ENCODE results near the gene LIFR. TPM values are rescaled to one million over a fixed set of nuclear protein-coding genes. Genes with fewer than 3 reads are reported as not detected.

LIFR gene
- total RNA-seq, 2 donors from 2014 or later: 45.4 to 80.1 TPM

DNA sequence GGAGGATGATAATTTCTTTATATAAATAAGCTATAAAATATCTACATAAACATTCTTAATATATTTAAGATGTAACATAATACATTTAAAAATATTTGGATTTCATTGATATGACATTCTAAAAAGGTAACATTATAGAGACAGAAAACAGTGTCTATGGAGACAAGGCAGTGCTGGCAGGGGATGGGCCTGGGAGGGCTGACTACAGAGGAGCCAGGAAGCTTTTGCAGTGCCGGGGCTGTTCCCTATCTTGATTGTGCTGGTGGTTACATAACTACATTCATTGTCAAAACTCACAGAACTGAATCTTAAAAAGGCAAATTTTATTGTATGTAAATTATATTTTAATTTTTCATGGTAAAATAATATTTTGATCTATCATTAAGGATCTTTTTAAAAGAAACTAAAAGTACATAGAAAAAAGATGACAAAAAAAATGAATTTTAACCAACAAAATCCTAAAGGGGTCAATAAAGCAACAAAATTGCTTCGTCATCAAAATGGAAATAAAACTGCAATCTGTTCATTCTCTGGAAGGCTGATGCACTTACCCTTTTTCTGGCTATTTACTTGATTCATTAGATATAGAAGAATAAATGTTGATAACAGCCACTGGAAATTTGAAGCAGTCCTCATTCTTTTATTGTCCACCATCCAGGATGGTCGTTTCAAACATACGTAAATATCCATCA, 26.3 kb downstream of the LIFR start:
- WGBS, 2 donors: 71 to 78% methylated on average over 4 of the region's 4 CpGs
- no peaks in the 10 kb centered on the region for H3K27me3 ChIP-seq
- peaks cover 10% of the 10 kb centered on the region for H3K4me1 ChIP-seq
- H3K9me3 ChIP-seq: no peaks in the 10 kb centered on the region
- no peaks in the 10 kb centered on the region for H3K36me3 ChIP-seq (replicated peaks in 1 of 2; ENCODE audit: insufficient read depth in 1 of 2, low read depth in 2 of 2)
- intact Hi-C loops (cut with DNase I): no loop called here
- no peak for ATAC-seq
- DNase-seq: no peak
- TF ChIP-seq, protein P1, sequence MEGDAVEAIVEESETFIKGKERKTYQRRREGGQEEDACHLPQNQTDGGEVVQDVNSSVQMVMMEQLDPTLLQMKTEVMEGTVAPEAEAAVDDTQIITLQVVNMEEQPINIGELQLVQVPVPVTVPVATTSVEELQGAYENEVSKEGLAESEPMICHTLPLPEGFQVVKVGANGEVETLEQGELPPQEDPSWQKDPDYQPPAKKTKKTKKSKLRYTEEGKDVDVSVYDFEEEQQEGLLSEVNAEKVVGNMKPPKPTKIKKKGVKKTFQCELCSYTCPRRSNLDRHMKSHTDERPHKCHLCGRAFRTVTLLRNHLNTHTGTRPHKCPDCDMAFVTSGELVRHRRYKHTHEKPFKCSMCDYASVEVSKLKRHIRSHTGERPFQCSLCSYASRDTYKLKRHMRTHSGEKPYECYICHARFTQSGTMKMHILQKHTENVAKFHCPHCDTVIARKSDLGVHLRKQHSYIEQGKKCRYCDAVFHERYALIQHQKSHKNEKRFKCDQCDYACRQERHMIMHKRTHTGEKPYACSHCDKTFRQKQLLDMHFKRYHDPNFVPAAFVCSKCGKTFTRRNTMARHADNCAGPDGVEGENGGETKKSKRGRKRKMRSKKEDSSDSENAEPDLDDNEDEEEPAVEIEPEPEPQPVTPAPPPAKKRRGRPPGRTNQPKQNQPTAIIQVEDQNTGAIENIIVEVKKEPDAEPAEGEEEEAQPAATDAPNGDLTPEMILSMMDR (IDR thresholded peaks at IDR 0.05): no peak
- no peak for TF ChIP-seq POLR2A (IDR thresholded peaks at IDR 0.05)
- no peak overlapping the region for H3K4me3 ChIP-seq
- no peak overlapping the region for H3K27ac ChIP-seq

DNA sequence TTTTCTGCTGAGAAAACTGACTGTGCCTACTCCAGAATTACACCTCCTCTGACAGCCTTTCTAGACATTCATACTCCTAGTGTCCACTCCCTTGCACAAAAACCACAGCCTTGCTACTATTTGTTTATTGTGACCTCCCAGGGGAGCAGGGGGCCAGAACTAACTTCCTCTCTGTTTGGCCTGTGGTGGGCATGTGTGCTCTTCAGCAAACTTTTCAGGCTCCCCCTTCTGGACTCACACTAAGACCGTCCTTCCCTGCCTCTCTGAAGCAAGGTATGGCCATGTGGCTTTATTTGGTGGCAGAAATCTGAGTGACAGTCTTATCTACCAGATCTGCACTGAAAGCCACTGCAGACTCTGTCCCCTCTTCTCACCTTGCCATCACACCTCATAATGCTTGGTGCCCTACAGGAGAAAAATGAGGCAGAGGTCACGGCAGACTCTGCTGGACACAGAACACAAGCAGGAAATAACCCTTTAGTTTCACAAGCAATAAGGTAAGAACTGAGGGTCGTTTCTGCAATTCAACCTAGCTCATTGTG, 28.2 kb downstream of the LIFR start:
- Histone ChIP-seq H3K27me3 (no peaks in the 10 kb centered on the region), H3K4me3 (no peak overlapping the region), H3K27ac (no peak overlapping the region), H3K4me1 (no peaks in the 10 kb centered on the region), H3K9me3 (no peaks in the 10 kb centered on the region), H3K36me3 (replicated peaks in 1 of 2; ENCODE audit: insufficient read depth in 1 of 2, low read depth in 2 of 2) (no peaks in the 10 kb centered on the region)
- no peak for ATAC-seq
- DNase-seq: no peak
- 68 to 82% methylated on average over 3 of the region's 3 CpGs for WGBS, 2 donors
- TF ChIP-seq POLR2A (IDR thresholded peaks at IDR 0.05): no peak
- TF ChIP-seq, protein P1 (IDR thresholded peaks at IDR 0.05): no peak
- intact Hi-C loops (cut with DNase I): no loop called here

- Histone ChIP-seq H3K27ac (no peak overlapping the region), H3K4me1 (no peaks in the 10 kb centered on the region), H3K4me3 (no peak overlapping the region), H3K36me3 (replicated peaks in 1 of 2; ENCODE audit: insufficient read depth in 1 of 2, low read depth in 2 of 2) (no peaks in the 10 kb centered on the region), H3K9me3 (no peaks in the 10 kb centered on the region), H3K27me3 (no peaks in the 10 kb centered on the region)
- intact Hi-C loops (cut with DNase I): no loop called here
- WGBS, 2 donors: 81 to 87% methylated on average over 2 of the region's 2 CpGs
- DNase-seq: no peak
- no peak for ATAC-seq
- TF ChIP-seq, protein P1 (IDR thresholded peaks at IDR 0.05): no peak
- TF ChIP-seq POLR2A (IDR thresholded peaks at IDR 0.05): no peak
Observed at GRCh38 chr5:38527475-38527874, 29.0 kb downstream of the LIFR start.

DNA sequence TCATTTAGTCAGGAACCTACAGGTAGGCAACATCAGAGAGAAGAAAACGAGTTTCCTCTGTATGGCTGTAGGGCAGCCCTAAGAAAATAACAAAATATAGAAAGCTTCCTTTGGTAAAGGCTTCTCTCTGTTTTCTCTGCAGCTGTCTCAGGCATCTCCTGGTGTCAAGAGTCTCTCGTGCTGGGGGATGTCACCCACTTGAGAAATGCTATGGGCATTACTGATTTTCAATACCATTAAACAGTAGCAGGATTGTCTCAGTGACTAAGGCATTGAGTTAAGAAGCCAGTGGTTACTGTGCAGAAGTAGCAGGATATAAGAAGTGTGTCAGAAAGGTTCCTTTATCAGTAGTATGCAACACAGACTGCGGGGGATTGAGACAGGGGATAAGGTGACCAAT, 32.4 kb downstream of the LIFR start:
- 85 to 93% methylated on average over 3 of the region's 3 CpGs for WGBS, 2 donors
- Histone ChIP-seq H3K36me3 (replicated peaks in 1 of 2; ENCODE audit: insufficient read depth in 1 of 2, low read depth in 2 of 2) (peaks cover 7 to 8% of the 10 kb centered on the region in 2 donors), H3K4me3 (no peak overlapping the region), H3K27me3 (no peaks in the 10 kb centered on the region), H3K27ac (no peak overlapping the region), H3K4me1 (no peaks in the 10 kb centered on the region), H3K9me3 (no peaks in the 10 kb centered on the region)
- no peak for ATAC-seq
- intact Hi-C loops (cut with DNase I): no loop called here
- no peak for DNase-seq
- TF ChIP-seq POLR2A (IDR thresholded peaks at IDR 0.05): no peak
- TF ChIP-seq, protein P1 (IDR thresholded peaks at IDR 0.05): no peak

DNA sequence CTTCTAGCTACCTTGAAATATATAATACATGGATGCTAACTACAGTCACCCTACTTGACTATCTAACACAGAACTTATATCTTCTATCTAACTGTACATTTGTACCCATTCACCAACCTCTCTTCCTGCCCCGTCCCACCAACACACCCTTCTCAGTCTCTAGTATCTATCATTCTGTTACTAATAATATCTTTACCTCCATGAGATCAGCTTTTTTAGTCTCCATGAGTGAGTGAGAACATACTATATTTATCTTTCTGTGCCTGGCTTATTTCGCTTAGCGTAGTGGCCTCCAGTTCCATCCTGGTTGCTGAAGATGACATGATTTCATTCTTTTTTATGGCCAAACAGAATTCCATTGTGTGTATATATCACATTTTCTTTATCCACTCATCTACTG, 37.0 kb downstream of the LIFR start:
- 97% methylated on average over 3 of the region's 3 CpGs for WGBS, 2 donors
- TF ChIP-seq POLR2A (IDR thresholded peaks at IDR 0.05): no peak
- TF ChIP-seq, protein P1 (IDR thresholded peaks at IDR 0.05): no peak
- Histone ChIP-seq H3K36me3 (replicated peaks in 1 of 2; ENCODE audit: insufficient read depth in 1 of 2, low read depth in 2 of 2) (peaks cover 7 to 8% of the 10 kb centered on the region in 2 donors), H3K4me3 (no peak overlapping the region), H3K4me1 (no peaks in the 10 kb centered on the region), H3K27ac (no peak overlapping the region), H3K9me3 (no peaks in the 10 kb centered on the region), H3K27me3 (no peaks in the 10 kb centered on the region)
- ATAC-seq (no peak), DNase-seq (no peak)
- intact Hi-C loops (cut with DNase I): no loop called here

Data from body of pancreas (tissue), 4 donors.